IPS-15b (cell line): ENCODE measurements around the gene GPR31.
A peak's percentile ranks its signal among the peaks of the same experiment; 100 is the strongest.

ENCODE experiments used
- H3K27me3 ChIP-seq: one replicate; pipeline ENCODE4 v1.6.1; 2013; ENCODE audit warnings: low read length; ENCODE audit not compliant: control insufficient read depth, insufficient read depth
- H3K36me3 ChIP-seq: one replicate; pipeline ENCODE4 v1.6.1; 2013; ENCODE audit warnings: low read length; ENCODE audit not compliant: control insufficient read depth, insufficient read depth
- H3K4me1 ChIP-seq: one replicate; pipeline ENCODE4 v1.6.1; 2013; ENCODE audit warnings: mild to moderate bottlenecking, low read length; ENCODE audit not compliant: control insufficient read depth, insufficient read depth
- H3K4me3 ChIP-seq: one replicate; pipeline ENCODE4 v1.5.1; 2013; ENCODE audit warnings: low read depth, low read length
- H3K9ac ChIP-seq: one replicate; pipeline ENCODE4 v1.6.1; 2013; ENCODE audit warnings: low read depth, mild to moderate bottlenecking, low read length
- H3K9me3 ChIP-seq: one replicate; pipeline ENCODE4 v1.6.1; 2013; ENCODE audit warnings: mild to moderate bottlenecking, low read length; ENCODE audit not compliant: control insufficient read depth, insufficient read depth

The GPR31 gene

GRCh38 chr6:167163476-167164011 is 5.8 kb upstream of the GPR31 start:
- Histone ChIP-seq H3K4me3 (peak overlapping the region; percentile 18), H3K27me3 (no peaks in the 10 kb centered on the region), H3K36me3 (no peaks in the 10 kb centered on the region), H3K9me3 (no peaks in the 10 kb centered on the region), H3K4me1 (peaks cover 16% of the 10 kb centered on the region), H3K9ac (peak overlapping the region; percentile 58)

- H3K4me3 ChIP-seq: no peak overlapping the region
- H3K27me3 ChIP-seq: no peaks in the 10 kb centered on the region
- no peaks in the 10 kb centered on the region for H3K36me3 ChIP-seq
- H3K9me3 ChIP-seq: no peaks in the 10 kb centered on the region
- peaks cover 16% of the 10 kb centered on the region for H3K4me1 ChIP-seq
- no peak overlapping the region for H3K9ac ChIP-seq
These were observed 4.8 kb upstream of the GPR31 start for GRCh38 chr6:167162591-167162990.

- no peaks in the 10 kb centered on the region for H3K27me3 ChIP-seq
- H3K4me3 ChIP-seq: no peak overlapping the region
- H3K9me3 ChIP-seq: no peaks in the 10 kb centered on the region
- H3K4me1 ChIP-seq: peaks cover 16% of the 10 kb centered on the region
- no peaks in the 10 kb centered on the region for H3K36me3 ChIP-seq
- no peak overlapping the region for H3K9ac ChIP-seq
These were observed 4.2 kb upstream of the GPR31 start for GRCh38 chr6:167161851-167162467.

DNA sequence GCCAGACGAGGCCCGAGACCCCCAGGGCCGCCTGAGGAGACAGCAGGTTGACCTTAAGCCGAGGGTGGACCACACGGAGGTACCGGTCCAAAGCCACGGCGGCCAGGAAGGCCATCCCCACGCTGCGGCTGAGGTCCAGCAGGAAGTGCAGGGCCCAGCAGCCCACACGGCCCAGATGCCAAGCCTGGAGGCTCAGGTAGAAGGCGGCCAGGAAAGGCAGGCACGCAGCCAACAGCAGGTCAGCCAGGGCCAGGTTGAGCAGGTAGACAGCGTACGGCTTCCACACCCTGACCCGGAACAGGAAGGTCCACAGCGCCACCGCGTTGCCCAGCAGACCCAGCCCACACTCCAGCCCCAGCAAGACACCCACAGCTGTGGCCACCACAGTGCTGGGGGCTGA is 366 bp downstream of the GPR31 start:
- Histone ChIP-seq H3K4me1 (peaks cover 1% of the 10 kb centered on the region), H3K36me3 (no peaks in the 10 kb centered on the region), H3K9me3 (no peaks in the 10 kb centered on the region), H3K4me3 (no peak overlapping the region), H3K9ac (no peak overlapping the region), H3K27me3 (no peaks in the 10 kb centered on the region)

DNA sequence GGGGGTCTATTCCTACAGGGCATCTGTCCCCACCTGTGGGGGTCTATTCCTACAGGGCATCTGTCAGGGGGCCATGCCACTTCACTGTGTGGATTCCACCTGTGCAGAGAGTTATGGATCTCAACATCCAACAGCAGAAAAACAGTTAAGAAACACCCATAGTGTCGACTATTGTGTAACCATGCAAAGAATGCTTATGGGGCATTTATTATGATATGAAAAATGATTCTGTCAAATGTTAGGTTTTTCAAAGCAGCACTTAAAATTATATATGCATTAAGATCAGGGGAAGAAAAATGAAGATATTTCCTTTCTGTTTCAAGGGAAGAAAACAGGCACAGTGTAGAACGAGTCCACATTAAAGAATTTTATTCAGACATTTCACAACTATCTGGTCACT is 2.9 kb downstream of the GPR31 start:
- H3K9ac ChIP-seq: no peak overlapping the region
- no peaks in the 10 kb centered on the region for H3K9me3 ChIP-seq
- peaks cover 8% of the 10 kb centered on the region for H3K4me1 ChIP-seq
- no peaks in the 10 kb centered on the region for H3K27me3 ChIP-seq
- H3K4me3 ChIP-seq: no peak overlapping the region
- H3K36me3 ChIP-seq: no peaks in the 10 kb centered on the region

- no peak overlapping the region for H3K4me3 ChIP-seq
These were observed 3.5 kb downstream of the GPR31 start for GRCh38 chr6:167154291-167154690.

GRCh38 chr6:167153521-167153959 is 4.2 kb downstream of the GPR31 start:
- Histone ChIP-seq H3K4me3 (no peak overlapping the region), H3K36me3 (no peaks in the 10 kb centered on the region), H3K9me3 (no peaks in the 10 kb centered on the region), H3K9ac (no peak overlapping the region), H3K27me3 (no peaks in the 10 kb centered on the region), H3K4me1 (peaks cover 8% of the 10 kb centered on the region)

More at GRCh38 chr6:167154291-167154690, 3.5 kb downstream of the GPR31 start:
- Histone ChIP-seq H3K36me3 (no peaks in the 10 kb centered on the region), H3K9me3 (no peaks in the 10 kb centered on the region), H3K9ac (no peak overlapping the region), H3K4me1 (peaks cover 8% of the 10 kb centered on the region), H3K27me3 (no peaks in the 10 kb centered on the region)

GRCh38 chr6:167152862-167153261 is 4.9 kb downstream of the GPR31 start:
- H3K27me3 ChIP-seq: peaks cover 1% of the 10 kb centered on the region
- H3K4me1 ChIP-seq: peaks cover 11% of the 10 kb centered on the region
- H3K9ac ChIP-seq: no peak overlapping the region
- H3K36me3 ChIP-seq: no peaks in the 10 kb centered on the region
- no peak overlapping the region for H3K4me3 ChIP-seq
- H3K9me3 ChIP-seq: no peaks in the 10 kb centered on the region

GRCh38 chr6:167151648-167152047 is 6.1 kb downstream of the GPR31 start:
- Histone ChIP-seq H3K27me3 (peaks cover 2% of the 10 kb centered on the region), H3K4me3 (no peak overlapping the region), H3K9me3 (no peaks in the 10 kb centered on the region), H3K36me3 (no peaks in the 10 kb centered on the region), H3K4me1 (peaks cover 16% of the 10 kb centered on the region), H3K9ac (peak overlapping the region; percentile 16)

DNA sequence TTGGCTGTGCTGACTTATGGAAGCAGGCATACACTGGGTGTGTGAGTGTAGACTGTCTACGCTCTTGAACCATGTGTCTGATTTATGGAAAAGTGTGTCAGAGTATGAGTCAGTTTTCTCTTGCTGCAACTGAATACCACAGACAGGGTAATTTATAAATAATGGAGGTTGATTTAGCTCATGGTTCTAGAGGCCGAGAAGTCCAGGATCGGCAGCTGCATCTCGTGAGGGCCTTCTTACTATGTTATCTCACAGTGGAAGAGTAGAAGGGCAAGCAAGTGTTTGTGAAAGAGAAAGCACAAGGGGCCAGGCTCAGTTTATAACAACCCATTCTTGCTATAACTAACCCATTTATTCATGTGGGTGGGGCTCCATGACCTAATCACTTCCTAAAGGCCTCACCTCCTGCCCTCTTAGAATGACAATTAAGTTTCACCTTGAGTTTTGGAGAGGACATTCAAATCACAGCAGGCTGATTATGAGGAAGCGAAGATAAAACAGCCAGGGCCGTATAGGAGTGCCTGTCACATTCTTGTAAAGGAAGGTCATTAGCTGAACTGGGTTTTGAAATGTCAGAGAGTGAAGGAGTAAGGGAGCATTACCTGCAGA is 6.7 kb downstream of the GPR31 start:
- Histone ChIP-seq H3K4me3 (no peak overlapping the region), H3K9me3 (no peaks in the 10 kb centered on the region), H3K27me3 (peaks cover 2% of the 10 kb centered on the region), H3K4me1 (peaks cover 16% of the 10 kb centered on the region), H3K36me3 (no peaks in the 10 kb centered on the region), H3K9ac (no peak overlapping the region)

- Histone ChIP-seq H3K4me1 (peaks cover 16% of the 10 kb centered on the region), H3K9ac (no peak overlapping the region), H3K4me3 (no peak overlapping the region), H3K27me3 (peaks cover 2% of the 10 kb centered on the region), H3K36me3 (no peaks in the 10 kb centered on the region), H3K9me3 (peaks cover 6% of the 10 kb centered on the region)
These were observed 8.8 kb downstream of the GPR31 start for GRCh38 chr6:167148997-167149396.

DNA sequence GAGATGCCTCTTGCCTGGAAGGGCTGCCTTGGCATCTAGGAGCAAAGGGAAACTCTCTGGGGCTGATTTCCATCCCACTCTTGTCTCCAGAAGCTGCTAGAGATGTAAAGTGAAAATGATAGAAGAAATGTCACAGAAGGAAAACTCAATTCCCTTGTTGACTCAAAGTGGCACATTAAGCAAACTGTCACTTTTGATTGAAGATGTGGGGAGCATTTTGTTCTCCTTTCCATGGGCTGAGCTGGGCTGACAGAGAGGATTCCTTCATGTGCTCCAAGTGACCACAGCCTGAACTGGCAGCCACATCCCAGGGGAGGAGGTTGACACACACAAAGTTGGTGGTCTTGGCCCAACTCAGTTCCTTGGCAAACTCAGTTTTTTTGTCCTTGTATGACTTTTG is 9.8 kb downstream of the GPR31 start:
- Histone ChIP-seq H3K4me3 (no peak overlapping the region), H3K27me3 (peaks cover 2% of the 10 kb centered on the region), H3K36me3 (no peaks in the 10 kb centered on the region), H3K9ac (no peak overlapping the region), H3K9me3 (peaks cover 6% of the 10 kb centered on the region), H3K4me1 (peaks cover 16% of the 10 kb centered on the region)
